Activated CD4-positive, alpha-beta memory T cell treated with anti-CD3 and anti-CD28 coated beads, Interleukin-2, amount 10 ng/mL, durations not matched to agents 7 days and 5 days (primary cell): ENCODE data around the gene PRDM12. TPM values are rescaled to one million over a fixed set of nuclear protein-coding genes. Genes with fewer than 3 reads are reported as not detected.

Source experiments
- total RNA-seq, 2 experiments: library from RNA; stranded (reverse); gene quantifications; one replicate each; pipeline ENCODE4 v1.2.3, GENCODE V29; 2021

PRDM12 gene
- total RNA-seq, 2 experiments from 2014 or later = not detected

Other genes with a start within 250 kb of the PRDM12 start
- 10 to 100 TPM in 1 of 2 experiments, 1 to 10 TPM in 1; 8.6 to 10.1 TPM for gene ASS1, start 219.6 kb upstream of the PRDM12 start, total RNA-seq
- 10 to 100 TPM; 30.7 to 32.2 TPM for gene FUBP3, start 85.0 kb upstream of the PRDM12 start, total RNA-seq
- 10 to 100 TPM; 45.2 to 48.7 TPM for gene EXOSC2, start 29.2 kb downstream of the PRDM12 start, total RNA-seq
- 10 to 100 TPM; 30.8 to 31.4 TPM for gene ABL1, start 170.7 kb downstream of the PRDM12 start, total RNA-seq
- not detected for gene QRFP, start 232.2 kb downstream of the PRDM12 start, total RNA-seq